COLO668 (cell line): ENCODE results near the gene KRTCAP3.
"Not testable (repeated sequence)": the region's sequence is repeated elsewhere in the genome, so short reads cannot be mapped to it uniquely, and the experiment has no call there.

Experiments used
- DNase-seq: peaks from one replicate; lab custom pipeline; 2025; ENCODE audit not compliant: unreplicated experiment; lab: John Stamatoyannopoulos, UW

KRTCAP3 gene, protein sequence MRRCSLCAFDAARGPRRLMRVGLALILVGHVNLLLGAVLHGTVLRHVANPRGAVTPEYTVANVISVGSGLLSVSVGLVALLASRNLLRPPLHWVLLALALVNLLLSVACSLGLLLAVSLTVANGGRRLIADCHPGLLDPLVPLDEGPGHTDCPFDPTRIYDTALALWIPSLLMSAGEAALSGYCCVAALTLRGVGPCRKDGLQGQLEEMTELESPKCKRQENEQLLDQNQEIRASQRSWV

GRCh38 chr2:27441958-27442919 lies at the start of gene KRTCAP3:
Gene KRTCAP3, plus strand, starts transcription at chr2:27442381. Its CDS starts 32 bp downstream, at chr2:27442413.
- DNase-seq: peak; percentile 89

DNA sequence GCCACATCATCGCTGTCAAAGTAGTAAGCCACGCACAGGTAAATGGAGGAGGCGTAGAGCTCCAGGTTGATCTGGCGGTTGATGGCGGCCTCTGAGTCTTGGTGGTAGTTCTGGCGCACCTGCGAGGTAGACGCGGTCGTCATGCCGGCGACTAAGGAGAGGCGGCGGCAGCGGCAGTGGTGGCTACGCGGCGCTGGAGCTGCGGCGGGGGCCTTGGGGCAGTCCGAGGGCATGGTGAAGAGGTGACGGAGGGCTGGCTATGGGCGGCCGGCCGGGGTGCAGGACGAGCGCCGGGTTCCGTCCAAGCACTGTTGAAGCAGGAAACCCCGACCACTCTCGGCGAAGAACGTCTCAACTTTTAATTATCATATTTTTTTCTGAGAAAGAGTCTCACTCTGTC lies 49.0 kb upstream of the KRTCAP3 start:
- DNase-seq: no peak

DNA sequence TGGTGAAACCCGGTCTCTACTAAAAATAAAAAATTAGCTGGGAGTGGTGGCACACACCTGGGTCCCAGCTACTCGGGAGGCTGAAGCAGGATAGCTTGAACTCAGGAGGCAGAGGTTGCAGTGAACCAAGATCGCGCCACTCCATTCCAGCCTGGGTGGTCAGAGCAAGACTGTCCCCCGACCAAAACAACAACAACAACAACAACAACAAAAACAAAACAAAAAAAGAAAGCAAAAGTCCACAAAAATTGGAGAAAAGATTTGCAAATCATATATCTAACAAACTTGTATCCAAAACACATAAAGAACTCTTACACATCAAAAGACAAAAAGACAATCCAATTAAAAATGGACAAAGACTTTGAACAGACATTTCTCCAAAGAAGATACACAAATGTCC lies 43.2 kb upstream of the KRTCAP3 start:
- no peak for DNase-seq

DNA sequence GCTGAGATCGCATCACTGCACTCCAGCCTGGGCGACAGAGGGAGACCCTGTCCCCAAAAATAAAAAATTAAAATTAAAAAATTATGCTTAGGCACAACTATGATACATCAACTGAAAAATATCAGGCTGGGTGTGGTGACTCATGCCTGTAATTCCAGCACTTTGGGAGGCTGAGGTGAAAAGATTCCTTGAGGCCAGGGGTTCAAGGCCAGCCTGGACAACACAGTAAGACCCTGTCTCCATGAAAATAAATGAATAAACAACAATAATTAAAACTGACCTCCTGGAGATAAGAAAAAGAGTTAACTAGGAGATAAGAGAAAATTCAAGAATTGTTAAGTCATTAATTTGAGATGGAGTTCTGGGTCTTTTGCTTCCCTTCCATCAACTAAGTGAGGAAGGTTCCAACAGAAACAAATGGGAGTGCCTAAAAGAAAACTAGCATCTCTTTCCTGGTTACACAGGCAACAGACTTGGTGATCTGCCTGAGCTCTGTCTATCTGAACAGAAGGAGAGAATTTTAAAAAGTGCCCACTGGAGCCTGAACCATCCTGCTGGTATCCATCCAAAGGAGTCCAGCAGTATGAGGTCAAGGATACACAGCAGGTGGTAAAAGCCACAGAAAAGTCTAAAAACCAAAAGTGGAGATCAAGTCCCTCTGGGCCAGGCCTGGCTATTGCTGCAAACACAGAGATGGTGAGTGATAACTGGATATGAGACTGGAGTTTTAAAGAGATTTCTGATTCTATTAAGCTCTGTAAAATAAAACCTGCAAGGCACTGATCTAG lies 41.6 kb upstream of the KRTCAP3 start:
- no peak for DNase-seq

- DNase-seq: peak; percentile 37
Observed at GRCh38 chr2:27407798-27408491, 34.2 kb upstream of the KRTCAP3 start.

DNA sequence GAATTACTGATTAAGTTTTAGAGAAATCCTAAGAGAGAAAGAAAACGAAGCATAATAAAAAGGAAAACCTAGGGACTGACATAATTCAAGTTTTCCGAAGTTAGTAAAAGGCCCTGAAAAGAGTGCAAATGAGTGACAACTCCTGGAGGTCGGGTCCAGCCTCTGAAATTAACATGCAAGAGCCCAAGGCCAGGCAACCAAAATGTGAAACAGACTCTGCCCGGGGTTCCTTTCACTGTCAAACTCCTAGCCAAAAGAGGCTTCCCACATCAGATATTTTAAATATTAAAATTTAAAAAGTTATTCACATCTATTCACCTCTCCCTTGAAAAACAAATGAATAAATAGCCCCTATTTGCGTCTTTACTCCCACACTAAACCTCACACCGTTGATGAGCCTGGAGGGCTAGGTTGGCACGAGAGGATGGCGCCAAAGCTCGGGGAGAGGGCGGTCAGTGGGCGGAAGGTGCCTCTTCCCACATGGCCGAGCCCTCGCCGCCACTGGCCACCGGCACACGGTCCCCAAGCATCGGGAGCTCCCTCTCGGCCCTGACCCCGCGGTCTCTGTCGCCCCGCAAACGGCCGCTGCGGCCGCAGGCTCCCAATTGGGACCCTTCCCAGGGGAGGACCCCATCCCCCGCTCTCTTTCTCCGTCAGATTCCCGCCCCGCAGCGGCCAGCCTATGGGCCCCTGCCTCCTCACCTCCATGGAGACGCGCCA lies 33.4 kb upstream of the KRTCAP3 start:
- DNase-seq: peak; percentile 64

- peak; percentile 98 for DNase-seq
Observed at GRCh38 chr2:27409321-27410073, 32.7 kb upstream of the KRTCAP3 start, which contains the start of gene PPM1G. Gene PPM1G, minus strand, starts transcription at chr2:27409591. Its CDS starts 169 bp downstream, at chr2:27409422.

DNA sequence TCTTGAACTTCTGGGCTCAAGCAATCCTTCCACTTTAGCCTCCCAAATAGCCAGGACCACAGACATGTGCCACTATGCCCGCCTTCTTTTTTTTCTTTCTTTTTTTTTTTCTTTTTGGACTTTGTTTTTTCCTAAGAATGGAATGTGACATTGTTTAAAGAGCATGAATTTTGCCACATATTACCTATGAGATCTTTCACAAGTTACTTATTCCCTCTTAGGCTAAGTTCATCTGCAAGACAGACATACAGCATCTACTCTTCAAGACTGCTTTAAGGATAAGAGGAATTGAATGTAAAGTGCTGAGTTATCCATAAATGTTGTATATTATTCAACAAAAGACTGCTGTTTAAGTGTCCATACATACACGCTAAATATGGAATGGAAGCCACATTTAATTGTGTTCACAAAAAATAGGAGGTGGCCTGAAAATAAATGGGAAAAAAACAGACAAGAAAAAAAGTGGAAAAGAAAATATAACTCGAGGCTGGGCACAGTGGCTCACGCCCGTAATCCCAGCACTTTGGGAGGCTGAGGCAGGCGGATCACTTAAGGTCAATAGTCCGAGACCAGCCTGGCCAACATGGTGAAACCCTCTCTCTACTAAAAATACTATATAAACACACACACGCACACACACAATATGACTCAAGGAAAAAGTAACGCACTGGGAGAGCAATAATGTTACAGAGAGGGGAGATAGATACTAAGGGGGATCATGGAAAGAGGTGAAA lies 29.6 kb upstream of the KRTCAP3 start:
- DNase-seq: no peak

- DNase-seq: no peak
Observed at GRCh38 chr2:27416151-27416550, 26.0 kb upstream of the KRTCAP3 start.

DNA sequence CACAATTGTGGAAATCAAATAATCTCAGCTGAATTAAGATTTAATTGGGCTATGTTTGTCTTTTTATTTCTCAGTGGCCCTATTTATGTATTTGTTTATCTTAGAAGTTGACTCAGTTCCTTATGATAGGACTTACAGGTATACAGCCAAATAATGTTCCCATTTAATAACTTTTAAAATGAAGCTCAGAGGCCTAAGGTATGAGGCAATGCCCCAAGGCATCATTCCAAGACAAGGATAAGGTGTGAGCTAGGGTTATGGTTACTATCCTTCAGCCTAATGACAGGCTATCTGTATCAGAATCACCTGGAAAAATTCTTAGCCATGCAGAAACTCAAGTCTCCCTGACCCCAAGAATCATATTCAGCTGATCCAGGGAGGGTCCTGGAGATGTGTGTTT lies 21.2 kb upstream of the KRTCAP3 start:
- DNase-seq: no peak

GRCh38 chr2:27421660-27422250 lies 20.4 kb upstream of the KRTCAP3 start:
- DNase-seq: no peak

DNA sequence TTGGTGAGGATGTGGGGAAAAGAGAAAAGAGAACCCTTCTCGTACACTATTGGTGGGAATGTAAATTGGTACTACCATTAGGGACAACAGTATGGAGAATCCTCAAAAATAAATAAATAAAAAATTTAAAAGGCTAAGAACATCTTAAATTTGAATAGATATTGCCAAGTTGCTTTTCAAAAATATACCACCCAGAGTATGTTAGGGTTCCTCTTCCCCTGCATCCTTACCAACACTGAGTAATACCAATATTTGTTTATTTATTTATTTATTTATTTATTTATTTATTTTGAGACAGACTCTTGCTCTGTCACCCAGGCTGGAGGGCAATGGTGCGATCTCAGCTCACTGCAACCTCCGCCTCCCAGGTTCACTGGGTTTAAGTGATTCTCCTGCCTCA lies 19.2 kb upstream of the KRTCAP3 start:
- no peak for DNase-seq

- DNase-seq: not testable (repeated sequence)
Observed at GRCh38 chr2:27425039-27425438, 17.1 kb upstream of the KRTCAP3 start.

DNA sequence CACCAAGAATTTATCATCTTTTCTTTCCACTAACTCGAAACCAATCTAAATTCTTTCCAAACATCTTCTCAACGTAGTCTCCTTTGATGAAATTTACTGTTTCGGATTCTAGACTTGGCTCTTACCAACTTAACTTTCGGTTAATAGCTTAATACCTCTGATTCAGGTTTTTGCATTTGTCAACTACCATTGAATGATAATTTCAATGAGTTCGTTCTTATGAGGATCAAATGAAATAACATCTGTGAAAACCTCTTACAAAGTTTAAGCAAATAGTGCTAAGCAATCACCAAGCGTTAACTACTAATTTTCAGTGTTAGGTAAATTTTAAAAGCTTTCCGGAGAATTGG lies 14.3 kb upstream of the KRTCAP3 start:
- DNase-seq: no peak

DNA sequence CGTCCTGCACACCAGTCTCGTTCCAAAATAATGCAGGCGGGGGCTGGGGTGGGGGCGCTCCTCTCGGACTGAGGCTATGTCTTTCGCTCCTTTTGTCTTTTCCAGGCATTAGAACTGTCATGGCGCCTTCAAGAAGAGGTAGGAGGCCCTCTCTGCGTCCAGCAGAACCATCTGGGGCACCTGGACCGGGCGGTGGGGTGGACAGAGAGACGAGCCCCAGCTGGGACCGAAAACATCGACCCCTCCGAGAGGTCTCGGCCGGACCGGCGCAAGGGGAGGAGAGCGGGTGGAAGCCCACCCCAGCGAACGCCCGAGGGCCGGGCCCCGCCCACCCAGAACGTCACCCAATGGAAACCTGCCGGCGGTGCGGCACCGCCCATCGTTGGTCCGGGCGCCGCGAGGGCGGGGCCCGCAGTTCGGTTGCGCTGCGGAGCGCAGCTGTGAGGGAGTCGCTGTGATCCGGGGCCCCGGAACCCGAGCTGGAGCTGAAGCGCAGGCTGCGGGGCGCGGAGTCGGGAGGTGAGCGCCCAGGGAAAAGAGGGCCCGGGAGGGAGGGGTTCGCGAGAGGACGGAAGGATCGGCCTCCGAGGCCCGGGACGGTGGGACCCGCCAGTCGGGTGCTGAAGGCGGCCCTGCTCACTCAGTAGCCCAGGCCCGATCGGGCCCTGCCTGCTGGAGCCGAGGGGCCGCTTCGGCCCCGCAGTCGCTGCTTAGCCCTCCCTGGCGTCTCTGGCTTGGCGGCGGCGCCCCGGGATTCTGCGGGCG lies 13.8 kb upstream of the KRTCAP3 start, which contains the start of gene NRBP1:
Gene NRBP1 (plus strand): TSS at position 419 of the 765 bp plus-strand sequence. CDS start 4,643 bp downstream, outside the sequence.
- DNase-seq: peak; percentile 95

DNA sequence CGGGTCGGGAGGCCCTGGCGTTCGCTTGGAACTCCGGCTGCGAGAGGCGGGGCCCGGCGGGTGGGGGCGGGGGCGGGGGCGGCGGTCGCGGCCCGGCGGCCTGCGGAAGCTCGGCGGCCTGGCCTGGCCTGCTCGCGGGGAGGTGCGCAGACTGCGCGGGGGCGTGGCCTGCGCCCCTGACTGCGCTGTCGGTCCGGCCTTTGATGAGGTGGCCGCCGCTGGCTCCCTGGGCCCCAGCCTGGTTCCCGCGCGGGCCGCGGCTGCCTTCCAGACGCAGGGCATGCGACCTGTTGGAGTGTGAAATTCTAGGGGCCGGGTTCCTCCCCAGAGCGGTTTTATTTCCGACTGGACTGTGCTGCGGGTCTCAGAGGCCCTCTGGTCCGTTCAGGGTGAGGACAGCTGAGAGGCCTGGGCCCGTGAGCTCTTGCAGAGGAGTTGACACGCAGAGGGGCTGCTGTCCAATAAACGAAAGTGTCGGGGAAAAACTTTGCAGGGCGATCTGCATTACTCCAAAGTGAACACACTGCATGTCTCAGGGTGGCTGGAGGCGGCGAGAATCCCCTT lies 13.1 kb upstream of the KRTCAP3 start:
- DNase-seq: peak; percentile 86

DNA sequence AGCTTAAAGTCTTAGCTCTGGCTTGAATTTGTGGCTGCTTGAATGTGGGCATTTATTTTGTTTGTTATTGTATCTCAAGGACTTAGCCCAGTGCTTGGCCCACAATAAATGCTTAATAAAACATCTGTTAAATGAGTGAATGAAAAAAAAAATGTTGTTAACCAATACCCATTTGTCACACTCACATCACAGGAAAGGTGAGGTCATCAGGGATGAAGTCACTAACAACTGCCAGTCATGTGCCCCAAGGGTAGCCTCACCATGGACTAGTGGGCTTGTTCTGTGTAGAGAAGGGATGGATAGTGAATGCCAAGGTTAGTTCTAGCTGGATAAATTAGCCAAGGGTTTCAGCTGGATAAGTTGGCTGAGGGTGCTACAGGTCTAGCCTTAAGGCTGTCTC lies 10.8 kb upstream of the KRTCAP3 start:
- DNase-seq: no peak
